GM21390 (cell line): Measurements from ENCODE around the gene HOXA7.

Source experiments
- ATAC-seq: cut with Tn5 transposase; IDR thresholded peaks from one replicate; pipeline ENCODE4 v1.9.1; 2021; ENCODE audit not compliant: unreplicated experiment

HOXA7 gene

DNA sequence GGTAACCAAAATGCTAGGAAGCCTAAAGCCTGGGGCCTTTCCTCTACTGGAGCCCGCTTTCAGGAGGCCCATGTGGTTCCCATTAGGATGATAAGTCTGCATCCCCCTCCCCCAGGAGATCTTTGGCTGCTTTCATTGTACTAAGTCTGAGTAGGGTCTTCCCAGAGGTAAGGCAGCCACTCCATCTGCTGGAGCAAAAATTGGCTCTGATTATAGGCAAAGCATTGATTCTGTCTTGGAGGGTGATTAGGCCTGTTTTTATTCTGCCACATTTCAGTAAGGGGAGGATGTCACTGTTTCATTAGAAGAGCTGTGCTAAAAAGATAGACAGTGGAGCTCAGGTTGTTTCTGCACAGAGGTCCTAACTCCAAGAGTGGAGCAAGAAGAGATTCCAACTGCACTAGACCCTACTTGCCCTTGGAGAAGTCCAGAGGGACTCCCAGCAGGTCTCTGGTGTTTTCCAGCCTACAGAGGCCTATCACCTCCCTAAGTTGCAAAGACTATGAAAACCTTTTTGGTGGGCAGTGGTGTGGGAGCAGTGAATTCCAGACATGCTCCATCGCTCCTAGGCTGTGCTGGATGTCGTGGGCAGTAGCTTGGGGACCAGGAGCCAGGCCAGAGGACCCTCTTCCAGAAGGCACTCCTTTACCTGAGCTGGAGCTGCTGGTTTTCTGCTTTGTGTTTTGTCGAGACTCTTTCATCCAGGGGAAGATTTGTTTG lies 46.8 kb downstream of the HOXA7 start:
- ATAC-seq: no peak

DNA sequence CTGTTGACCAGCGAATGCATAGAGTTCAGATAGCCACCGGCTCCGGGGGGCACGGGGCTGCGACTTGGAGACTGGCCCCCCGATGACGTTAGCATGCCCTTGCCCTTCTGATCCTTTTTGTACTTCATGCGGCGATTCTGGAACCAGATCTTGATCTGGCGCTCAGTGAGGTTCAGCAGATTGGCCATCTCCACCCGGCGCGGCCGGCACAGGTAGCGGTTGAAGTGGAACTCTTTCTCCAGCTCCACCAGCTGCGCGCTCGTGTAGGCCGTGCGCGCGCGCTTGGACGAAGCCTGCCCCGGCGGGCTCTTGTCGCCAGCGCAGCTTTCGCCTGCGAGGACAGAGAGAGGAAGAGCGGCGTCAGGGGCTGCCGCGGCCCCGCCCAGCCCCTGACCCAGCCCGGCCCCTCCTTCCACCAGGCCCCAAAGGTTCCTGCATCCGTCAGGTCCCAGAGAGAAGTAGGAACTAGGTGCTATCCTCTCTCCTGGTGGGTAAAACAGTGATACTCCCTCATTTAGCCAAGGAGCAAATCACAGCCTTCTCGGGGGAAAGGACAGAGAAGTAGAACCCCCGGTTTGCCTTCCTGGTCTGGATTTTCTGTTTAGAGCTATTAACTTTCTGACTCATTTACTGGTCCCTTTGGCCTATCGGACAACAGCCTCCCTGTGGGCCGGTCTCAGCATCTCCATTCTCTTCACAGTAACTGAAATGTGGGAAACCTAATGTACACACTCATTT lies 47.9 kb downstream of the HOXA7 start:
- no peak for ATAC-seq

DNA sequence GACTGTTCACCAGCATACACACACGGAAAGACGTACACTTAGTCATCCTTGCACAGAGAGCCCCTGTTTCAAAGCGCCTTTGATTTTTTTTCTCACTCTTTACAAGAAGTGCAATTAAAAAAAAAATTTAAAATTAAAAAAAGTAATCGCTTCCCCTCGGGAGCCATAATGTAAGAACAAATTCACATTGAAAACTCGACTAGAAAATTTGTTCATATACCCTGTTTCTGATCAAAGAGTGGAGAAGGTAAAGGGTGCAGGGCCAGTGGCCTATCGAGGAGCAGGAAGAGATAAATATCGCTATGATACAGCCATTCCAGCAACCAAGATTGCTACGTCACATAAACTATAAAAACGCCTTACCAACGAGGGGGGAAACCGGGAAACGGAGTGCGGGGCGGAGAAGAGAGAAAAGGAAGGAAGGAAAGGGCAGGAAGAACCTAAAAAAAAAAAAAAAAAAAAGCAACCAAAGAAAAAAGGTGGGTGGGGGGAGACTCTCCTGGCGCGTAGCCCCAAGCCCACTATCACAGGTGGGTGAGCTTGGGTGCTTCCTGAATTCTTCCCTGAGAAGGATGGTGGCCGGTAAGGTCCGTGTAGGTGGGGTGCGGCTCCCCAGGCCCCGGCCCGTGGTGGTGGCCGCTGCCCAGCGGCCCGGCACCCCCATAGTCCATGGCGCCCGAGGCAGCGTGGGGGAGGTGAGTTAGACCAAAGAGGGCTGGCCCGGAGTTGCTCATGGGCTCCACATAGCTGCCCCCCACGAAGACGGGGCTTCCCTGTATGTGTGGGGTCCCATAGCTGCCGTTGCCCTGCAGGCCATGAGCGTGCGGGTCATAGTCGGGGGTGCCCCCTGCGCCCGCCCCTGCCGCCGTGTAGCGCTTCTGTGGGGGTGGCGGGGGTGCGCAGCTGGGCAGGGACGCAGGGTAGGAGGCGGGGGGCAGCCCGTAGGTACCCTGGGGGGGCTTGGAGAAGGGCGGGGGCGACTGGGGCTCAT lies 48.8 kb downstream of the HOXA7 start:
- no peak for ATAC-seq

DNA sequence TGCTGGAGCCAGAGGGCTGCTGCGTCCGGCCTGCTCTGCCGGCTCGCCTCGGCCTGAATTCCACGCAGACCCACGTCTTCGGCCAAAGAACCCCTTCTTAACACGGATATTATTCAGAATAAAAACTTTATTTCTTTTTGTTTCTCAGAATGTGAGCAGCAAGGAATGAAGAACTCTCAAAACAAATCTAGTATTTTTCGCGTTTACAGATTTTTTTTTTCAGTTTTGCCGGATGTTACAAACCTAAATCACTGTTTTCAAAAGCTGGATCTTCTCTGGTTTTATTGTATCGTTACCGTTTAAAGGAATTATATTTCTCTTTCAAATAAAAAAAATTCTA lies 49.6 kb downstream of the HOXA7 start:
- no peak for ATAC-seq

DNA sequence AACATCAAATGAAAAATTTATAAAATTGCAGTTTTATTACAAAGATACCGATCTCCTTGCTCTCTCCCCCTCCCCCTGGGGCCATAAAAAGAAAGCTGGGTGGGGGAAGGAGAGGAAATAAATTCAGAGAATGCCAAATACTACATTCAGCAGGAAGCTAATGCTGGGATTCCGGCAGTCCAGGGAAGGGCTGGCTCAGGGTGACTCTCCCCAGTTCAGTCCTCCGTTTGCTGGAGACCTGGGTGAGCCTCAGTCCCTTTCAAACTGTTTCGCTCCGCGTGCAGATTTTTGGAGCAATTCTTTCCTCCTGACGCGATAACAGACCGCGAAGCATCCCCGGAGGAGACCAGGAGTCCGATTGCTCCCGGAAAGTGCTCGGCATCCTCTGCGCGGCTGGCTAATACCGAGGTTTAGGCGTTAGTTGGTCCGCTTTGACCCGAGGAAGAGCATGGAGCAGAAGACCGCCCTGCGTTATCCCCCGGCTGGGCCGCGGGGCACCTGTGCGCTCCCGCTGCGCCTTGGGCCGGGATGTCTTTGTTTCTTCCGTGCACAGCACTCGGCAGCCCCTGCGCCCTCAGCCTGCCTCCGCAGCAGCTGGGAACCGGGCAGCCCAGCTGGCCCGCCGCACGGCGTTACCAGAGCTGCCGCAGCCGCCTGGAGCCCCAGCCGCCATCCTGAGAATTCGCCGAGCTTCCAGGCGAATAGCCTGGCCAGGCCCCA lies 50.1 kb downstream of the HOXA7 start:
- no peak for ATAC-seq

DNA sequence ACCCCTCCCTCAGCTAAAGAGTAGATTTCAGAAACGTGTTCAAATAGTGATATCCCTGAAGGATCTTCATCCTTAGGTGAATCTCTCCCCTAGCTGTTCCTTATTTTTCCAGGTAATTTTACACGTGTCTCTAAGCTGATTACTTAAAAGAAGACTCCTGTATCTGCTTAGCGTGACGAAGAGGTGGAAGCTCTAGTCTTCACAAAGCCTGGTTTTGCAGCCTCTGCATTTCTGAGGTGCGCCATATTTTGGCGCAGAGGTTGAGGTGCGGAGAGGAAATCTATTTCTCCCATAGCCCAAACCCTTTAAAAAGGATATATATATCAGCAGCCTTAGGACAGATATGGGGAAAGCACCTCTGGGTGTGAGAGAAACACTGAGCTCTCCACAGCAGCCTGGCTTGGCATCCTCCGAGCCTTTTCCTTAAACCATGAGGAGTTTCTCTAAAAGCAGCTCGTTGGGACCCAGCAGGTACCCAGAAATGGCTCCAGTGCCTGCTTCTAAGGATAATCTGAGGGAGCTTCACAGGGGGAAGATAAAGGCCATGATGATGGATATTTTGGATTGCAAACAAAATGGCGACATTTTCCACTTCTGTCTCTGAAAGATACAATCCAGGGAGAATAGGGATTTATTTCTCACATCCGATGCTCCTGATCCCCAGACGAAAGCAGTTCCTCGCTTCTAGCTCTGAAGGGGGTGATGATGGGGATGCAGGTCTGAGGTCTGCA lies 51.0 kb downstream of the HOXA7 start:
- ATAC-seq: no peak

DNA sequence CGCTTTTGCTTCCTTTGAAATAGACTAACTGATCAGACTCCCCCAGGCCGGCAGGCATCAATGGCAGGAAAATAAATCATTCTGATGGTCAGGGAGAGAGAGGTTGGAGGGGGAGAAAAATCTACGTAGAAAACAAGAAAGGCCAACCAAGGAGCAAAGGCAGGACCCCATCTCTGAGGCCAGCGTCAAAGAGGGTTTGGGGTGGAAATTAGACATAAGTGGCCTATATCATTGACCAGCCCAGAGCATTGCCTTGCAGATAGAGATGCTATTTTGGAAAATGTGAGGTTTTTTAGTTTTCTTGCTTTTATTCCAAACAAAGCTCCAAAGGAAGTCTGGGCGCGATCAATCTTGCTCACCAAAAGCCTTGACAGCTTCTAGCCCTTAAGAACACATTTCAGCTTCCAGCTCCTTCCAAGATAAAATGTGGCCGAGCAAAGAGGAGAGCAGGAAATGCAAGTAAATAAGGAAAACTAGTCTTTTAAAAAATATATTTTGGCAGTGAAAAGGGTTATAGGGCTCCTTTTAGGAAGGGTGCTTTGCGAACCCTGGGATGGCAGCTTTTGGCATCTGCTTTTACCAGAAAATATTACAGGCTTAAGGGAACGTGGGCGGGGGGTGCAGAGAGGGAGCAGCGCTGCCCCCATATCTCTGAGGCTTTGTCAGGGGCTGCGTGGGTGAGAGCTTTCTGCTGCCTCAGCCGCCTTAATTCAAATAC lies 52.0 kb downstream of the HOXA7 start:
- no peak for ATAC-seq
